ENCODE data around the gene PCSK6. TPM values are rescaled to one million over a fixed set of nuclear protein-coding genes. Genes with fewer than 3 reads are reported as not detected.

Gene PCSK6
- total RNA-seq, 1 experiment from 2014 or later, result 2.9 TPM

DNA sequence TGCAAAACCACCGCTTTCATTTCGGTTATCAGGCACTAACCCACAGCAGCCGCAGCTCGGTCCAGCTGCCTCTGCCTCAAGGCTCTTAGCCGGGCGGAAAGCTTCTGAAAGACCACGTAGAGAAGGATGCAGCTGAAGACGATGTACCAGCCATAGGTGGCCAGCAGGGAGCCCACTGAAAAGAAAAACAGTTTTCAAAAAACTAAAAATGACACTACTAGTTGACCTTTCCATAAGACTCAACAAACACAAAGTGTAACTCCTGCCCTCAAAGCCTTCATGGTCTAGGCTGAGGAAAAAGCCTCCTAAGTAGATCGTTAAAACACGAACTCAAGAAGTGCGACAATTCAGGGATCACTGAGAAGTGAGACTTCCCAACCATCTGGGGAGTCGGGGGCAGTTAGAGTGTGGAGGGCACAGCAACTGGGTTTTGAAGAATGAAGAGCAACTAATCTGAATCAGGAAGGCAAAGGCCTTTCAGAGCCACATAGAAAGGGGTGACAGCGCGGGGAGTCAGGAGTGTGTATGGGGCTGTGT lies 212.9 kb downstream of the PCSK6 start (continued):
- no peak for TF ChIP-seq TEAD4 (CRISPR knock-in tag; IDR thresholded peaks at IDR 0.05)

DNA sequence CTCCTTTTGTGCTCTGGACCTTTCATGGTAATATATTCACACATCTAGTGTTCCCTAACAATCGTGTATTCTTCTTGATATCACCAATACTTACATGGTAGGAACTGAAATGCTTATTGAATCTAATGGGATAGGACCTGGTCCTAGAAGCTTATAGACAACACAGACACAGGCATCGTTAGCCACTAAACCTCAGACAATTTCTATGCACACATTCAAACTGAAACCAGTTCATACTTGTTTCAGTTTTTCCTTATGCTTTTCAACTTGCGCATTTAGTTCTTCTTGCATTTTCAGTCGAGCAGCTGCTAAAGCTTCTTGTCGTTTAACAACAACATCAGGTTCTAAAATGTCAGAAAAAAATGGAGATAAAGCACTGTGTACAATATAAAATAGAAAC lies 214.5 kb downstream of the PCSK6 start:
- Mint-ChIP-seq H3K4me3 (no peak overlapping the region), H3K9me3 (no peaks in the 10 kb centered on the region), H3K4me1 (peaks cover 9% of the 10 kb centered on the region), H3K27ac (no peak overlapping the region), H3K36me3 (peaks cover 51% of the 10 kb centered on the region), H3K27me3 (ENCODE audit: low read depth) (no peaks in the 10 kb centered on the region)
- ChIA-PET CTCF (no interaction called here), POLR2A (no interaction called here)
- ATAC-seq (no peak), DNase-seq (ENCODE audit: low spot score) (no peak)
- TF ChIP-seq RORB (CRISPR knock-in tag; IDR thresholded peaks at IDR 0.05) (no peak), TP53 (CRISPR knock-in tag; IDR thresholded peaks at IDR 0.05) (no peak), PRRX2 (CRISPR knock-in tag; IDR thresholded peaks at IDR 0.05) (no peak), CREM (CRISPR knock-in tag; IDR thresholded peaks at IDR 0.05) (no peak), MYBL2 (CRISPR knock-in tag; IDR thresholded peaks at IDR 0.05) (no peak), NFYB (CRISPR knock-in tag; conservative IDR thresholded peaks at IDR 0.05; ENCODE audit: low read depth) (no peak), FOXK1 (CRISPR knock-in tag; IDR thresholded peaks at IDR 0.05) (no peak), ZNF219 (CRISPR knock-in tag; IDR thresholded peaks at IDR 0.05; ENCODE audit: borderline replicate concordance) (no peak)
- TF ChIP-seq, protein P1, sequence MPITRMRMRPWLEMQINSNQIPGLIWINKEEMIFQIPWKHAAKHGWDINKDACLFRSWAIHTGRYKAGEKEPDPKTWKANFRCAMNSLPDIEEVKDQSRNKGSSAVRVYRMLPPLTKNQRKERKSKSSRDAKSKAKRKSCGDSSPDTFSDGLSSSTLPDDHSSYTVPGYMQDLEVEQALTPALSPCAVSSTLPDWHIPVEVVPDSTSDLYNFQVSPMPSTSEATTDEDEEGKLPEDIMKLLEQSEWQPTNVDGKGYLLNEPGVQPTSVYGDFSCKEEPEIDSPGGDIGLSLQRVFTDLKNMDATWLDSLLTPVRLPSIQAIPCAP (CRISPR knock-in tag; IDR thresholded peaks at IDR 0.05), result no peak
- TF ChIP-seq, protein P2, sequence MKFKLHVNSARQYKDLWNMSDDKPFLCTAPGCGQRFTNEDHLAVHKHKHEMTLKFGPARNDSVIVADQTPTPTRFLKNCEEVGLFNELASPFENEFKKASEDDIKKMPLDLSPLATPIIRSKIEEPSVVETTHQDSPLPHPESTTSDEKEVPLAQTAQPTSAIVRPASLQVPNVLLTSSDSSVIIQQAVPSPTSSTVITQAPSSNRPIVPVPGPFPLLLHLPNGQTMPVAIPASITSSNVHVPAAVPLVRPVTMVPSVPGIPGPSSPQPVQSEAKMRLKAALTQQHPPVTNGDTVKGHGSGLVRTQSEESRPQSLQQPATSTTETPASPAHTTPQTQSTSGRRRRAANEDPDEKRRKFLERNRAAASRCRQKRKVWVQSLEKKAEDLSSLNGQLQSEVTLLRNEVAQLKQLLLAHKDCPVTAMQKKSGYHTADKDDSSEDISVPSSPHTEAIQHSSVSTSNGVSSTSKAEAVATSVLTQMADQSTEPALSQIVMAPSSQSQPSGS (CRISPR knock-in tag; IDR thresholded peaks at IDR 0.05; ENCODE audit: borderline replicate concordance, low read depth), result no peak
- TF ChIP-seq, protein P3, sequence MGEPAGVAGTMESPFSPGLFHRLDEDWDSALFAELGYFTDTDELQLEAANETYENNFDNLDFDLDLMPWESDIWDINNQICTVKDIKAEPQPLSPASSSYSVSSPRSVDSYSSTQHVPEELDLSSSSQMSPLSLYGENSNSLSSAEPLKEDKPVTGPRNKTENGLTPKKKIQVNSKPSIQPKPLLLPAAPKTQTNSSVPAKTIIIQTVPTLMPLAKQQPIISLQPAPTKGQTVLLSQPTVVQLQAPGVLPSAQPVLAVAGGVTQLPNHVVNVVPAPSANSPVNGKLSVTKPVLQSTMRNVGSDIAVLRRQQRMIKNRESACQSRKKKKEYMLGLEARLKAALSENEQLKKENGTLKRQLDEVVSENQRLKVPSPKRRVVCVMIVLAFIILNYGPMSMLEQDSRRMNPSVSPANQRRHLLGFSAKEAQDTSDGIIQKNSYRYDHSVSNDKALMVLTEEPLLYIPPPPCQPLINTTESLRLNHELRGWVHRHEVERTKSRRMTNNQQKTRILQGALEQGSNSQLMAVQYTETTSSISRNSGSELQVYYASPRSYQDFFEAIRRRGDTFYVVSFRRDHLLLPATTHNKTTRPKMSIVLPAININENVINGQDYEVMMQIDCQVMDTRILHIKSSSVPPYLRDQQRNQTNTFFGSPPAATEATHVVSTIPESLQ (CRISPR knock-in tag; IDR thresholded peaks at IDR 0.05), result no peak
- TF ChIP-seq, protein P4, sequence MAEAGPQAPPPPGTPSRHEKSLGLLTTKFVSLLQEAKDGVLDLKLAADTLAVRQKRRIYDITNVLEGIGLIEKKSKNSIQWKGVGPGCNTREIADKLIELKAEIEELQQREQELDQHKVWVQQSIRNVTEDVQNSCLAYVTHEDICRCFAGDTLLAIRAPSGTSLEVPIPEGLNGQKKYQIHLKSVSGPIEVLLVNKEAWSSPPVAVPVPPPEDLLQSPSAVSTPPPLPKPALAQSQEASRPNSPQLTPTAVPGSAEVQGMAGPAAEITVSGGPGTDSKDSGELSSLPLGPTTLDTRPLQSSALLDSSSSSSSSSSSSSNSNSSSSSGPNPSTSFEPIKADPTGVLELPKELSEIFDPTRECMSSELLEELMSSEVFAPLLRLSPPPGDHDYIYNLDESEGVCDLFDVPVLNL (CRISPR knock-in tag; IDR thresholded peaks at IDR 0.05; ENCODE audit: borderline replicate concordance, low read depth), result no peak
- TF ChIP-seq, protein P5, sequence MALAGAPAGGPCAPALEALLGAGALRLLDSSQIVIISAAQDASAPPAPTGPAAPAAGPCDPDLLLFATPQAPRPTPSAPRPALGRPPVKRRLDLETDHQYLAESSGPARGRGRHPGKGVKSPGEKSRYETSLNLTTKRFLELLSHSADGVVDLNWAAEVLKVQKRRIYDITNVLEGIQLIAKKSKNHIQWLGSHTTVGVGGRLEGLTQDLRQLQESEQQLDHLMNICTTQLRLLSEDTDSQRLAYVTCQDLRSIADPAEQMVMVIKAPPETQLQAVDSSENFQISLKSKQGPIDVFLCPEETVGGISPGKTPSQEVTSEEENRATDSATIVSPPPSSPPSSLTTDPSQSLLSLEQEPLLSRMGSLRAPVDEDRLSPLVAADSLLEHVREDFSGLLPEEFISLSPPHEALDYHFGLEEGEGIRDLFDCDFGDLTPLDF (CRISPR knock-in tag; IDR thresholded peaks at IDR 0.05), result no peak
- TF ChIP-seq, protein P6, sequence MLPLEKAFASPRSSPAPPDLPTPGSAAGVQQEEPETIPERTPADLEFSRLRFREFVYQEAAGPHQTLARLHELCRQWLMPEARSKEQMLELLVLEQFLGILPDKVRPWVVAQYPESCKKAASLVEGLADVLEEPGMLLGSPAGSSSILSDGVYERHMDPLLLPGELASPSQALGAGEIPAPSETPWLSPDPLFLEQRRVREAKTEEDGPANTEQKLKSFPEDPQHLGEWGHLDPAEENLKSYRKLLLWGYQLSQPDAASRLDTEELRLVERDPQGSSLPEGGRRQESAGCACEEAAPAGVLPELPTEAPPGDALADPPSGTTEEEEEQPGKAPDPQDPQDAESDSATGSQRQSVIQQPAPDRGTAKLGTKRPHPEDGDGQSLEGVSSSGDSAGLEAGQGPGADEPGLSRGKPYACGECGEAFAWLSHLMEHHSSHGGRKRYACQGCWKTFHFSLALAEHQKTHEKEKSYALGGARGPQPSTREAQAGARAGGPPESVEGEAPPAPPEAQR (CRISPR knock-in tag; IDR thresholded peaks at IDR 0.05), result no peak
- TF ChIP-seq, protein P7, sequence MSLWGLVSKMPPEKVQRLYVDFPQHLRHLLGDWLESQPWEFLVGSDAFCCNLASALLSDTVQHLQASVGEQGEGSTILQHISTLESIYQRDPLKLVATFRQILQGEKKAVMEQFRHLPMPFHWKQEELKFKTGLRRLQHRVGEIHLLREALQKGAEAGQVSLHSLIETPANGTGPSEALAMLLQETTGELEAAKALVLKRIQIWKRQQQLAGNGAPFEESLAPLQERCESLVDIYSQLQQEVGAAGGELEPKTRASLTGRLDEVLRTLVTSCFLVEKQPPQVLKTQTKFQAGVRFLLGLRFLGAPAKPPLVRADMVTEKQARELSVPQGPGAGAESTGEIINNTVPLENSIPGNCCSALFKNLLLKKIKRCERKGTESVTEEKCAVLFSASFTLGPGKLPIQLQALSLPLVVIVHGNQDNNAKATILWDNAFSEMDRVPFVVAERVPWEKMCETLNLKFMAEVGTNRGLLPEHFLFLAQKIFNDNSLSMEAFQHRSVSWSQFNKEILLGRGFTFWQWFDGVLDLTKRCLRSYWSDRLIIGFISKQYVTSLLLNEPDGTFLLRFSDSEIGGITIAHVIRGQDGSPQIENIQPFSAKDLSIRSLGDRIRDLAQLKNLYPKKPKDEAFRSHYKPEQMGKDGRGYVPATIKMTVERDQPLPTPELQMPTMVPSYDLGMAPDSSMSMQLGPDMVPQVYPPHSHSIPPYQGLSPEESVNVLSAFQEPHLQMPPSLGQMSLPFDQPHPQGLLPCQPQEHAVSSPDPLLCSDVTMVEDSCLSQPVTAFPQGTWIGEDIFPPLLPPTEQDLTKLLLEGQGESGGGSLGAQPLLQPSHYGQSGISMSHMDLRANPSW (CRISPR knock-in tag; conservative IDR thresholded peaks at IDR 0.05; ENCODE audit: low read depth), result no peak
